Erythroblast (primary cell): ENCODE data around the gene CDK1.
A peak's percentile ranks its signal among the peaks of the same experiment; 100 is the strongest.
"Not testable (repeated sequence)": the region's sequence is repeated elsewhere in the genome, so short reads cannot be mapped to it uniquely, and the experiment has no call there.

Experiments used
- DNase-seq, 2 experiments: peaks; one replicate each; lab custom pipeline; 2025; lab: John Stamatoyannopoulos, UW
- GATA1 ChIP-seq: IDR thresholded peaks from 2 replicates; pipeline ENCODE4 v1.6.1; 2011; ENCODE audit warnings: low read depth, mild to moderate bottlenecking, control low read depth, low read length, moderate library complexity
- POLR2A ChIP-seq: IDR thresholded peaks from 2 replicates; pipeline ENCODE4 v1.6.1; 2011; ENCODE audit warnings: mild to moderate bottlenecking, low read length

Gene CDK1

GRCh38 chr10:60810437-60811182, 32.3 kb downstream of the CDK1 start:
- TF ChIP-seq POLR2A (no peak), GATA1 (no peak)
- DNase-seq, result no peak

DNA sequence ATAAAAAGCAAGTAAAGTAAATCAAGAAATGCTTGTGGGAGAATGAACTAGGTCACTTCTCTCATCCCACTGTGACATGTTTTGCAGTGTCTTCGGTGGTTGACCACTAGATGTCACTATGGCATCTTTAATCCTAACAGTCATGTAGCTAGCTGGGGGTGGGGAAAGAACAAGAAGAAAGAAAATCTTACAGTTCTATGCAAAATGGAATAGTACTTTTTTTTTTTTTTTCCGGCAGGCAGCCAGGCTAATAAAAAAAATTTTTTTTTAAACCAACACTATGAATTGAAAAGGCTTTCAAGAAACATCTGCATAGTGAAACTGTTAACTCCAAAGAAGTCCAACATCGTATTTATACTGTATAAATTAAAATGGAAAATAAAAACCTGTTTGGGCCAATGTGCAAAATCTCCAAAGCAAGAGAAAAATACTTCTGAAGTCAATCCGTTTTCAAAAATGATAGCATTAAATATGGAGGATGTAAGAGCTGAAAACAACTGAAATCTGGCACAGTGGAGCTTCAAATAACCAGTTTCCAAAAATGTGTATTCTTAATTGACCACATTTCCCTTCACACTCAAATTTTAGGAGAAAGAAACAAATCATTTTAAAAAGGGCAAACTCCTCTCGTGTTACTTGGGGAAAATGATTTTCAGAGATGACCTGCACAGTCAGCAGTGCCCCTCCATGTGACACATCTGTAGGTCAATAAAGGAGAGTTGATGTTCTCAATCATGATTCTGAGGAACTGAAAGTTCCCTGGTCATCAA, 38.5 kb downstream of the CDK1 start:
- DNase-seq, result peak; percentile 73 to 81
- no peak for TF ChIP-seq GATA1
- TF ChIP-seq POLR2A, result no peak

DNA sequence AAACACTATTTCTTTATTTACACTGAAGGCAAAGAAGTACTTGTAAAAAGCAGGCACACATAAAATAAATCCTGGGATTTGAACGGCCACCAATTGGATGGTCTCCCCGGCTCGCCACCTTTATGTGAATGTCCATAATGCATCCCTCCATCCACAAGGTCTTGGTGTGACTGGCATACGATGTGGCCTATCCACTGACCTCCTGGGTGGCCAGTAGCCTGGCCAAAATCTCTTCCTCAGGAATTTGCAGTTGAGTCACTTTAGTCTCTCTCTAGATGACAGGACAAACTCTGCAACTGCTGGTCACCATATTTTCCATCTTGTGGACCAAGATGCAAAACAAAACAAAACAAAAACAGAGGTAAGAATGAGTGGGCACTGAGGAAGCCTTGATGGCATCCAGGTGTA, 39.1 kb downstream of the CDK1 start:
- no peak for DNase-seq

GRCh38 chr10:60818134-60818770, 40.0 kb downstream of the CDK1 start:
- DNase-seq, result no peak
- TF ChIP-seq POLR2A (no peak), GATA1 (no peak)

More for the DNA sequence above, 39.1 kb downstream of the CDK1 start:
- TF ChIP-seq GATA1 (no peak), POLR2A (no peak)

- TF ChIP-seq POLR2A, result no peak
- no peak for TF ChIP-seq GATA1
- DNase-seq, result no peak
Measured at GRCh38 chr10:60819271-60819670, 41.0 kb downstream of the CDK1 start.

DNA sequence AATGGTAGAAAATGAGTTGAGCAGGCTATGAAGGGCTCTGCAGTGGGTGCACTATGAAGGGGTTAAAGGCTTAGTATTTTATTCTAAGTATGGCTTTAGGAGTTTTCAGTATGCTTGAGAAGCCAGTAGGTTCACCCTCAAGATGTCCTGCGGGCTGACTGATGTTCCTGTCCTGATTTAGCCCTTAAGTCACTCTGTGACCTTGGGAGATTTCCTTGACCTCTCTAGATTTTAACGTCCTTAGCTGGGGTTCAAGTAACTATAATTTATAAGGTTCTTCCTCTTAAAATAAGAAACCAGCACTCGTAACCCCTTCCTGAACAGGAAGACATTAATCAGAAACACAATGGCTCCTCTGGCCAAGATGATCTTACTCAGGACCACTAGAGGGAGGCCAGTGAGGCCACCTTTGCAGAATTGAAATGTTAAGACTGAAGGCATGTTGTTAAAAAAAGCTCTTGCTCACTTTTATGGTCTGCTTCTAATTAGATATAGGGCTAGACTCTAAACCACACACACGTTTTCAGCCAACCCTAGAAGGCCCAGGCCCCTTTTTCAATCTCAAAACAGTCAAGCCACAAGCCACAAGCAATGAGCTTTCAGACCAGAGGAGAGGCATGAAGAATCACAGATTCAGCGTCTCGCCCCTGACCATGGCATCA, 41.9 kb downstream of the CDK1 start:
- TF ChIP-seq POLR2A, result no peak
- TF ChIP-seq GATA1, result no peak
- no peak for DNase-seq

- no peak for DNase-seq
- TF ChIP-seq POLR2A, result no peak
- no peak for TF ChIP-seq GATA1
Measured at GRCh38 chr10:60821656-60822055, 43.4 kb downstream of the CDK1 start.

GRCh38 chr10:60822809-60823208, 44.5 kb downstream of the CDK1 start:
- no peak for TF ChIP-seq GATA1
- TF ChIP-seq POLR2A, result no peak
- no peak for DNase-seq

GRCh38 chr10:60823324-60823723, 45.0 kb downstream of the CDK1 start:
- DNase-seq, result no peak
- no peak for TF ChIP-seq POLR2A
- no peak for TF ChIP-seq GATA1

- no peak for TF ChIP-seq POLR2A
- no peak for TF ChIP-seq GATA1
- DNase-seq, result no peak
Measured at GRCh38 chr10:60825520-60825919, 47.2 kb downstream of the CDK1 start.

GRCh38 chr10:60827791-60828488, 49.7 kb downstream of the CDK1 start:
- no peak for DNase-seq
- TF ChIP-seq GATA1 (no peak), POLR2A (no peak)

DNA sequence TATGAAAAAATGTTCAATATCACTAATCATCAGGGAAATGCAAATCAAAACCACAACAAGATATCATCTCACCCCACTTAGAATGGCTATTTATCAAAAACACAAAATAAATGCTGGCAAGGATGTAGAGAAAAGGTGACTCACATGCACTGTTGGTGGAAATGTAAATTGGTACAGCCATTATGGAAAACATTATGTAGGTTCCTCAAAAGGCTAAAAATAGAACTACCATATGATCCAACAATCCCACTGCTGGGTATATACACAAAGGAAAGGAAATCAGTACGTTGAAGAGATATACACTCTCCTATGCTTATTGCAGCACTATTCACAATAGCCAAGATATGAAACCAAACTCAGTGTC, 50.2 kb downstream of the CDK1 start:
- DNase-seq, result no peak
- no peak for TF ChIP-seq GATA1
- TF ChIP-seq POLR2A, result no peak

GRCh38 chr10:60832136-60832535, 53.9 kb downstream of the CDK1 start:
- DNase-seq, result not testable (repeated sequence)
